ENCODE measurements around the gene CTH.

Gene CTH

DNA sequence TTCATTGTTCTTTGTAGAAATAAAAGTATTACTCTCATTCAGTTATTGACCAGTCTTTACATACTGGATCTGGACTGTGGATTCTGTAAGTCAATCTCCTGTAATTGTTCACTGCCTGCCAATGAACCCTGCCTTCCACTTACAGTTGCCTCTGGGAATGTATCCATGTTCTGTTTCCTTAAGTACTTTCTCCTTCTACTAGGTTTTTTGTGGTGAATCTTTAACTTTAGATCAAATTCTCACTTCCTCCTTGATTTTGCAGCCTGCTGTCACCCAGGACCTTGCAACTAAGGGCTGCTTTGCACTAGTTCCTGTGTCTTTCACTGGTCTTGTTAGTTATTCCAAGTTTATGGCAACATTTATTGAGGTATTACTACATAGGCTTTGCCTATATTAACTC, 28.4 kb upstream of the CTH start:
- Histone ChIP-seq H3K27ac (ENCODE audit: low read length) (no peak overlapping the region), H3K27me3 (ENCODE audit: insufficient read depth, low read length, poor library complexity) (peaks cover under 1% of the 10 kb centered on the region), H3K79me2 (ENCODE audit: insufficient read depth, low read length) (no peaks in the 10 kb centered on the region), H3K36me3 (ENCODE audit: insufficient read depth, low read length) (no peaks in the 10 kb centered on the region), H2AFZ (ENCODE audit: low read depth, low read length) (no peak overlapping the region), H3K4me3 (ENCODE audit: low read depth in 1 of 2, low read length in 2 of 2) (no peak overlapping the region), H3K9ac (ENCODE audit: low read depth, low read length) (no peak overlapping the region), H3K9me3 (ENCODE audit: insufficient read depth, low read length, severe bottlenecking) (no peaks in the 10 kb centered on the region), H3K4me1 (ENCODE audit: insufficient read depth, low read length) (no peaks in the 10 kb centered on the region), H3K4me2 (ENCODE audit: insufficient read depth, low read length) (no peak overlapping the region), H4K20me1 (ENCODE audit: insufficient read depth, low read length) (no peaks in the 10 kb centered on the region)
- TF ChIP-seq, protein P1, sequence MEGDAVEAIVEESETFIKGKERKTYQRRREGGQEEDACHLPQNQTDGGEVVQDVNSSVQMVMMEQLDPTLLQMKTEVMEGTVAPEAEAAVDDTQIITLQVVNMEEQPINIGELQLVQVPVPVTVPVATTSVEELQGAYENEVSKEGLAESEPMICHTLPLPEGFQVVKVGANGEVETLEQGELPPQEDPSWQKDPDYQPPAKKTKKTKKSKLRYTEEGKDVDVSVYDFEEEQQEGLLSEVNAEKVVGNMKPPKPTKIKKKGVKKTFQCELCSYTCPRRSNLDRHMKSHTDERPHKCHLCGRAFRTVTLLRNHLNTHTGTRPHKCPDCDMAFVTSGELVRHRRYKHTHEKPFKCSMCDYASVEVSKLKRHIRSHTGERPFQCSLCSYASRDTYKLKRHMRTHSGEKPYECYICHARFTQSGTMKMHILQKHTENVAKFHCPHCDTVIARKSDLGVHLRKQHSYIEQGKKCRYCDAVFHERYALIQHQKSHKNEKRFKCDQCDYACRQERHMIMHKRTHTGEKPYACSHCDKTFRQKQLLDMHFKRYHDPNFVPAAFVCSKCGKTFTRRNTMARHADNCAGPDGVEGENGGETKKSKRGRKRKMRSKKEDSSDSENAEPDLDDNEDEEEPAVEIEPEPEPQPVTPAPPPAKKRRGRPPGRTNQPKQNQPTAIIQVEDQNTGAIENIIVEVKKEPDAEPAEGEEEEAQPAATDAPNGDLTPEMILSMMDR (IDR thresholded peaks at IDR 0.05; ENCODE audit: borderline replicate concordance, extremely low read depth, low read length, poor library complexity, severe bottlenecking) = no peak
- no peak for TF ChIP-seq EZH2 (IDR thresholded peaks at IDR 0.05; ENCODE audit: borderline replicate concordance, low read depth, low read length, severe bottlenecking)
- no peak for DNase-seq
- no peak for ATAC-seq (ENCODE audit: insufficient read depth, low read depth)

DNA sequence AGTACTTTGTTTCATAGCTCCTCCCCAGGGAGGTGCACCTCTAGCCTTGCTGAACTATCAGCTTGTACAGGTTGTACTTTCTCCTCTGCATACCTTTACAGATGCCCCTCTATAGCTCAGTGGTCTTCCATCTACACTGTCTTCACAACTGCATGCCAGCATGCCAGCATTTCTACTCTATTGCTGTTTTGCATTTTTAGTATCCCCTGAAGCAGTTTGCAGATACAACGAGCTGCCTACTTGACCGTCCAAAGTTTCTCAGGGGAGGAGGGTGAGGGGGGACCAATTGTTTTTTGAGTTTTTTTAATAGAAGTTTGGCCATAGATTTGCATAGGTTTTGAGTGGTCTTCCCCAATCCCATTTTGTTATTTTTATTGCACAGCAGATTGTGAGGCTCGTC, 27.6 kb upstream of the CTH start:
- no peak for ATAC-seq (ENCODE audit: insufficient read depth, low read depth)

DNA sequence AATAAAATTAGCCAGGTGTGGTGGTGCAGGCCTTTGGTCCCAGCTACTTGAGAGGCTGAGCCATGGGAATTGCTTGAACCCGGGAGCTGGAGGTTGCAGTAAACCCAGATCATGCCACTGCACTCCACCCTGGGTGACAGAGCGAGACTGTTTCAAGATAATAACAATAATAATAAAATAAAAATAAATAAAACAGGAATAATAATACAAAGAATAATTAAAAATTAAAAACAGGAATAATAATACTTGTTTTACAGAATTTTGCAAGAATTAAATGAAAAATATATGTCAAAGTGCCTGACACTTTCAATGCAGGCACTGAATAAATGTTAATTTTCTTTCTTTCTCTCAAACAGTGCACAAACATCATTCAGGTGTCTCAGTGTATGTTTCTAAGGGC, 26.5 kb upstream of the CTH start:
- H3K9ac ChIP-seq (ENCODE audit: low read depth, low read length) = no peak overlapping the region
- no peak overlapping the region for H3K4me2 ChIP-seq (ENCODE audit: insufficient read depth, low read length)
- peaks cover 13% of the 10 kb centered on the region for H3K27me3 ChIP-seq (ENCODE audit: insufficient read depth, low read length, poor library complexity)
- no peak overlapping the region for H3K27ac ChIP-seq (ENCODE audit: low read length)
- TF ChIP-seq, protein P1 (IDR thresholded peaks at IDR 0.05; ENCODE audit: borderline replicate concordance, extremely low read depth, low read length, poor library complexity, severe bottlenecking) = no peak
- no peak for TF ChIP-seq EZH2 (IDR thresholded peaks at IDR 0.05; ENCODE audit: borderline replicate concordance, low read depth, low read length, severe bottlenecking)
- H3K79me2 ChIP-seq (ENCODE audit: insufficient read depth, low read length) = no peaks in the 10 kb centered on the region
- no peaks in the 10 kb centered on the region for H3K9me3 ChIP-seq (ENCODE audit: insufficient read depth, low read length, severe bottlenecking)
- no peaks in the 10 kb centered on the region for H4K20me1 ChIP-seq (ENCODE audit: insufficient read depth, low read length)
- no peaks in the 10 kb centered on the region for H3K4me1 ChIP-seq (ENCODE audit: insufficient read depth, low read length)
- ATAC-seq (ENCODE audit: insufficient read depth, low read depth) (no peak), DNase-seq (no peak)
- no peak overlapping the region for H2AFZ ChIP-seq (ENCODE audit: low read depth, low read length)
- no peaks in the 10 kb centered on the region for H3K36me3 ChIP-seq (ENCODE audit: insufficient read depth, low read length)
- H3K4me3 ChIP-seq (ENCODE audit: low read depth in 1 of 2, low read length in 2 of 2) = no peak overlapping the region

More for the DNA sequence above, 27.6 kb upstream of the CTH start:
- H2AFZ ChIP-seq (ENCODE audit: low read depth, low read length) = no peak overlapping the region
- H3K9ac ChIP-seq (ENCODE audit: low read depth, low read length) = no peak overlapping the region
- peaks cover 9% of the 10 kb centered on the region for H3K27me3 ChIP-seq (ENCODE audit: insufficient read depth, low read length, poor library complexity)
- H3K4me1 ChIP-seq (ENCODE audit: insufficient read depth, low read length) = no peaks in the 10 kb centered on the region
- H3K9me3 ChIP-seq (ENCODE audit: insufficient read depth, low read length, severe bottlenecking) = no peaks in the 10 kb centered on the region
- H4K20me1 ChIP-seq (ENCODE audit: insufficient read depth, low read length) = no peaks in the 10 kb centered on the region
- no peak for DNase-seq
- H3K4me3 ChIP-seq (ENCODE audit: low read depth in 1 of 2, low read length in 2 of 2) = no peak overlapping the region
- no peak overlapping the region for H3K27ac ChIP-seq (ENCODE audit: low read length)
- H3K36me3 ChIP-seq (ENCODE audit: insufficient read depth, low read length) = no peaks in the 10 kb centered on the region
- no peak overlapping the region for H3K4me2 ChIP-seq (ENCODE audit: insufficient read depth, low read length)
- TF ChIP-seq EZH2 (IDR thresholded peaks at IDR 0.05; ENCODE audit: borderline replicate concordance, low read depth, low read length, severe bottlenecking) = no peak
- TF ChIP-seq, protein P1 (IDR thresholded peaks at IDR 0.05; ENCODE audit: borderline replicate concordance, extremely low read depth, low read length, poor library complexity, severe bottlenecking) = no peak
- H3K79me2 ChIP-seq (ENCODE audit: insufficient read depth, low read length) = no peaks in the 10 kb centered on the region

DNA sequence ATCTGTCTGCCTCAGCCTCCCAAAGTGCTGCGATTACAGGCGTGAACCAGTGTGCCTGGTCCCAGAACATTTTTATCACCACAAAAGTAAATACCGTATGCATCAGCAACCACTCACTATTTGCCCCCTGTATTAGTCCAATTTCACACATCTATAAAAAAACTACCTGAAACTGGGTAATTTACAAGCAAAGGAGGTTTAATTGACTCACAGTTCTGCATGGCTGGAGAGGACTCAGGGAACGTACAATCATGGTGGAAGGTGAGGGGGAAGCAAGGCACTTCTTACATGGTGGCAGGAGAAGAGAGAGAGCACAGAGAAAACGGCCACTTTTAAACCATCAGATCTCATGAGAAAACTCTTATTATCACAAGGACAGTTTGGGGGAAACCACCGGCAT, 25.6 kb upstream of the CTH start:
- no peaks in the 10 kb centered on the region for H3K4me1 ChIP-seq (ENCODE audit: insufficient read depth, low read length)
- H3K27ac ChIP-seq (ENCODE audit: low read length) = no peak overlapping the region
- H3K9ac ChIP-seq (ENCODE audit: low read depth, low read length) = no peak overlapping the region
- DNase-seq (no peak), ATAC-seq (ENCODE audit: insufficient read depth, low read depth) (no peak)
- H3K4me3 ChIP-seq (ENCODE audit: low read depth in 1 of 2, low read length in 2 of 2) = no peak overlapping the region
- TF ChIP-seq, protein P1 (IDR thresholded peaks at IDR 0.05; ENCODE audit: borderline replicate concordance, extremely low read depth, low read length, poor library complexity, severe bottlenecking) = no peak
- TF ChIP-seq EZH2 (IDR thresholded peaks at IDR 0.05; ENCODE audit: borderline replicate concordance, low read depth, low read length, severe bottlenecking) = no peak
- H3K9me3 ChIP-seq (ENCODE audit: insufficient read depth, low read length, severe bottlenecking) = no peaks in the 10 kb centered on the region
- H2AFZ ChIP-seq (ENCODE audit: low read depth, low read length) = no peak overlapping the region
- H3K27me3 ChIP-seq (ENCODE audit: insufficient read depth, low read length, poor library complexity) = peaks cover 13% of the 10 kb centered on the region
- H3K4me2 ChIP-seq (ENCODE audit: insufficient read depth, low read length) = no peak overlapping the region
- no peaks in the 10 kb centered on the region for H4K20me1 ChIP-seq (ENCODE audit: insufficient read depth, low read length)
- H3K36me3 ChIP-seq (ENCODE audit: insufficient read depth, low read length) = no peaks in the 10 kb centered on the region
- H3K79me2 ChIP-seq (ENCODE audit: insufficient read depth, low read length) = no peaks in the 10 kb centered on the region

All from DND-41 (cell line).